HepG2 (cell line): Measurements from ENCODE around the gene TPX2. TPM values are rescaled to one million over a fixed set of nuclear protein-coding genes. Genes with fewer than 3 reads are reported as not detected.
A peak's percentile ranks its signal among the peaks of the same experiment; 100 is the strongest.

Experiments
- FUBP1 ChIP-seq: sonication (generic); formaldehyde crosslinking; IDR thresholded peaks from 2 replicates; pipeline ENCODE4 v1.5.1; 2020; ENCODE audit warnings: missing genetic modification reagents, mild to moderate bottlenecking, borderline replicate concordance
- HCFC1 ChIP-seq: fragments of 150-350 bp; IDR thresholded peaks from 2 replicates; pipeline ENCODE4 v1.6.1; 2014; ENCODE audit warnings: low read depth, low read length
- KLF15 ChIP-seq: sonication (generic); formaldehyde crosslinking; IDR thresholded peaks from 2 replicates; pipeline ENCODE4 v1.8.1; 2023; ENCODE audit warnings: borderline replicate concordance, mild to moderate bottlenecking, inconsistent platforms, missing genetic modification reagents, mixed read lengths
- MED8 ChIP-seq: sonication (generic); formaldehyde crosslinking; IDR thresholded peaks from 2 replicates; pipeline ENCODE4 v1.8.1; 2023; ENCODE audit warnings: mild to moderate bottlenecking, missing genetic modification reagents; ENCODE audit not compliant: insufficient replicate concordance
- NR0B2 ChIP-seq: sonication (generic); formaldehyde crosslinking; IDR thresholded peaks from 2 replicates; pipeline ENCODE4 v1.4.0; 2020; ENCODE audit warnings: mild to moderate bottlenecking, missing genetic modification reagents
- NR3C1 ChIP-seq: sonication (generic); formaldehyde crosslinking; IDR thresholded peaks from 2 replicates; pipeline ENCODE4 v1.4.0; 2020; ENCODE audit warnings: missing genetic modification reagents
- PBX2 ChIP-seq: IDR thresholded peaks from 2 replicates; pipeline ENCODE4 v1.6.1; 2016; ENCODE audit warnings: control low read depth
- RBM39 ChIP-seq: fragments of 200-400 bp; formaldehyde crosslinking; IDR thresholded peaks from one replicate; pipeline ENCODE4 v1.6.1; 2018; ENCODE audit warnings: antibody characterized with exemption, mild to moderate bottlenecking, low read depth, low read length; ENCODE audit not compliant: poor library complexity, severe bottlenecking
- SSRP1 ChIP-seq: IDR thresholded peaks from 2 replicates; pipeline ENCODE4 v1.6.1; 2016; ENCODE audit warnings: control low read depth
- YEATS4 ChIP-seq: sonication (generic); formaldehyde crosslinking; IDR thresholded peaks from 2 replicates; pipeline ENCODE4 v1.4.0; 2020; ENCODE audit warnings: missing genetic modification reagents, borderline replicate concordance
- ZBTB7B ChIP-seq: sonication (generic); formaldehyde crosslinking; IDR thresholded peaks from 2 replicates; pipeline ENCODE4 v1.4.0; 2020; ENCODE audit warnings: missing genetic modification reagents
- ZNF17 ChIP-seq: sonication (generic); formaldehyde crosslinking; IDR thresholded peaks from 2 replicates; pipeline ENCODE4 v1.5.0; 2020; ENCODE audit warnings: mild to moderate bottlenecking, missing genetic modification reagents
- ZNF280D ChIP-seq: sonication (generic); formaldehyde crosslinking; IDR thresholded peaks from 2 replicates; pipeline ENCODE4 v1.5.1; 2020; ENCODE audit warnings: mild to moderate bottlenecking, missing genetic modification reagents
- ZNF773 ChIP-seq: sonication (generic); formaldehyde crosslinking; IDR thresholded peaks from 2 replicates; pipeline ENCODE4 v1.4.0; 2020; ENCODE audit warnings: missing genetic modification reagents, borderline replicate concordance
- polyA plus RNA-seq, 8 experiments: library from polyadenylated mRNA; depleted of rRNA in 3 of 8; stranded (reverse) in 7 of 8; unstranded in 1 of 8; fragments of >200 nt; fragmentation: Illumina TruSeq in 4 of 8; extraction: Trizol in 4 of 8; gene quantifications; 2 replicates each; pipeline versions ENCODE4 v1.2.1 to v1.2.3, GENCODE V29; 2011 to 2016; ENCODE audit warnings: low read depth in 4 of 8, missing spikeins in 1 of 8, mixed read lengths in 1 of 8; ENCODE audit not compliant: insufficient read depth in 1 of 8
- total RNA-seq, 5 experiments: library from RNA; depleted of rRNA; stranded (reverse); fragments of >200 nt; fragmentation: Illumina TruSeq; extraction: Trizol; gene quantifications; 2 replicates each; pipeline ENCODE4 v1.2.3, GENCODE V29; 2016; ENCODE audit warnings: low read depth in 1 of 5

Gene TPX2
- total and polyA plus RNA-seq, 2 of the 13 experiments (the other 11 are each of a cell fraction or from before 2014, with no cell fraction given): 34.3 to 124 TPM

GRCh38 chr20:31723069-31723318, 16.1 kb upstream of the TPX2 start (continued):
- TF ChIP-seq ZNF280D: no peak; the same call in 1 of the 2 replicates
- no peak; the same call in 1 of the 2 replicates for TF ChIP-seq NR0B2
- no peak for TF ChIP-seq HCFC1
- TF ChIP-seq ZNF17 (CRISPR knock-in tag): no peak
- no peak for TF ChIP-seq ZBTB7B (CRISPR knock-in tag)
- peak; percentile 92 for TF ChIP-seq RBM39
- TF ChIP-seq ZNF773 (CRISPR knock-in tag): no peak
- TF ChIP-seq SSRP1 (CRISPR knock-in tag): no peak
- TF ChIP-seq NR3C1 (CRISPR knock-in tag): no peak; the same call in 1 of the 2 replicates
- no peak for TF ChIP-seq PBX2 (CRISPR knock-in tag)
- peak; percentile 53 for TF ChIP-seq MED8 (CRISPR knock-in tag)
- no peak for TF ChIP-seq FUBP1 (CRISPR knock-in tag)
- peak; percentile 88; the same call in 1 of the 2 replicates for TF ChIP-seq KLF15 (CRISPR knock-in tag)
- no peak for TF ChIP-seq YEATS4 (CRISPR knock-in tag)
